K562 (cell line): ENCODE data around the gene EGFR. TPM values are rescaled to one million over a fixed set of nuclear protein-coding genes. Genes with fewer than 3 reads are reported as not detected.

Source experiments
- ATAC-seq: fragments of 200-7000 bp; cut with Tn5 transposase; 3 replicates; pipeline ENCODE4 v1.9.1; 2020; ENCODE audit warnings: moderate library complexity
- BruUV-seq: library from RNA; stranded (reverse); fragments of 400-500 nt; replicated peaks from 2 replicates; lab custom pipeline; 2021; lab: Mats Ljungman, UMichigan
- CTCF ChIA-PET: fragments of 300-600 bp; formaldehyde crosslinking; extraction: SDS; loops from one replicate; lab custom pipeline; 2021; ENCODE audit warnings: low intra/inter-chr PET ratio; lab: Yijun Ruan, JAX
- POLR2A ChIA-PET: fragments of 300-600, 350-650 bp; sonication (Branson Sonifier 250); formaldehyde crosslinking; extraction: SDS; loops from one replicate; lab custom pipeline; 2021; ENCODE audit warnings: antibody characterized with exemption, inconsistent platforms; lab: Yijun Ruan, JAX
- DNase-seq, 4 experiments: peaks; one replicate each; pipeline versions ENCODE4 v3.0.0 to v3.0.0-alpha.2; 2011 to 2018; ENCODE audit warnings: low spot score in 3 of 4, mixed read lengths in 3 of 4; ENCODE audit errors: extremely low read depth in 1 of 4
- FAIRE-seq: peaks from 2 replicates; lab custom pipeline; 2011; peaks lifted over from hg19 to GRCh38; lab: Jason Lieb, UNC
- H2AFZ ChIP-seq: 2 replicates; pipeline ENCODE4 v1.6.0; 2011; ENCODE audit warnings: low read depth, low read length, control low read depth, inconsistent platforms
- H3K27ac ChIP-seq: fragments of 200-600 bp; 3 replicates; pipeline ENCODE4 v1.8.0; 2011; ENCODE audit warnings: low read depth, mild to moderate bottlenecking, control low read depth, inconsistent platforms, low read length, moderate library complexity, mixed read lengths; ENCODE audit errors: extremely low read depth
- H3K27me3 ChIP-seq, 2 experiments: fragments of 300-600 bp in 1 of 2; 2 replicates in 1 of 2; 3 replicates in 1 of 2; pipeline versions ENCODE4 v1.6.0 to v1.8.0; 2011; ENCODE audit warnings: inconsistent platforms in 2 of 2, low read length in 2 of 2, mild to moderate bottlenecking in 1 of 2, mixed read lengths in 1 of 2, moderate library complexity in 1 of 2; ENCODE audit not compliant: control insufficient read depth in 2 of 2, insufficient read depth in 2 of 2
- H3K36me3 ChIP-seq: fragments of 300-600 bp; 3 replicates; pipeline ENCODE4 v1.8.0; 2011; ENCODE audit warnings: mild to moderate bottlenecking, low read length, inconsistent platforms; ENCODE audit not compliant: control insufficient read depth, insufficient read depth
- H3K4me1 ChIP-seq, 2 experiments: fragments of 200-600 bp in 1 of 2; replicated peaks in 1 of 2; 2 replicates in 1 of 2; 3 replicates in 1 of 2; pipeline versions ENCODE4 v1.5.1 to v1.8.0; 2011; ENCODE audit warnings: inconsistent platforms in 2 of 2, low read length in 2 of 2, mild to moderate bottlenecking in 1 of 2, mixed read lengths in 1 of 2, moderate library complexity in 1 of 2; ENCODE audit not compliant: control insufficient read depth in 2 of 2, insufficient read depth in 2 of 2
- H3K4me2 ChIP-seq: 2 replicates; pipeline ENCODE4 v1.6.1; 2011; ENCODE audit warnings: low read length, control low read depth, inconsistent platforms, mixed read lengths; ENCODE audit not compliant: insufficient read depth
- H3K4me3 ChIP-seq: fragments of 200-600 bp; sonication (generic), shearing (Covaris generic); 2 replicates; pipeline ENCODE4 v1.5.1; 2016; ENCODE audit warnings: control low read depth, inconsistent platforms
- H3K79me2 ChIP-seq: fragments of 200-600 bp; 3 replicates; pipeline ENCODE4 v1.8.0; 2011; ENCODE audit warnings: low read length, inconsistent platforms; ENCODE audit not compliant: control insufficient read depth, insufficient read depth
- H3K9ac ChIP-seq, 2 experiments: 2 replicates each; pipeline versions ENCODE4 v1.6.0 to v1.6.1; 2011; ENCODE audit warnings: low read depth in 2 of 2, low read length in 2 of 2, control low read depth in 1 of 2, inconsistent platforms in 1 of 2, mild to moderate bottlenecking in 1 of 2, mixed read lengths in 1 of 2; ENCODE audit not compliant: insufficient read depth in 1 of 2
- H3K9me1 ChIP-seq: one replicate; pipeline ENCODE4 v1.6.0; 2011; ENCODE audit warnings: inconsistent platforms, mild to moderate bottlenecking, low read length, moderate library complexity; ENCODE audit not compliant: control insufficient read depth, insufficient read depth
- H3K9me3 ChIP-seq: replicated peaks from 2 replicates; pipeline ENCODE4 v1.5.1; 2011; ENCODE audit warnings: low read depth, low read length, inconsistent platforms; ENCODE audit not compliant: control insufficient read depth, insufficient read depth
- H4K20me1 ChIP-seq: replicated peaks from 2 replicates; pipeline ENCODE4 v1.6.1; 2011; ENCODE audit warnings: low read length, inconsistent platforms, mixed read lengths; ENCODE audit not compliant: control insufficient read depth, insufficient read depth
- NFATC3 ChIP-seq: fragments of 450-650 bp; IDR thresholded peaks from 2 replicates; pipeline ENCODE4 v1.6.1; 2017; ENCODE audit warnings: mild to moderate bottlenecking
- PHF20 ChIP-seq: fragments of 450-650 bp; IDR thresholded peaks from 2 replicates; pipeline ENCODE4 v1.6.1; 2018; ENCODE audit not compliant: partially characterized antibody
- SIX5 ChIP-seq, 2 experiments: IDR thresholded peaks; 2 replicates each; pipeline ENCODE4 v1.6.1; 2011; ENCODE audit warnings: low read length in 2 of 2, borderline replicate concordance in 1 of 2, low read depth in 1 of 2, mild to moderate bottlenecking in 1 of 2, moderate library complexity in 1 of 2; ENCODE audit not compliant: insufficient read depth in 1 of 2
- SMAD2 ChIP-seq: fragments of 150-350 bp; IDR thresholded peaks from 2 replicates; pipeline ENCODE4 v1.6.1; 2014; ENCODE audit warnings: low read depth, mild to moderate bottlenecking, low read length
- SUPT5H ChIP-seq: fragments of 450-650 bp; IDR thresholded peaks from 2 replicates; pipeline ENCODE4 v1.6.1; 2016
- ZNF75A ChIP-seq: fragments of 450-650 bp; formaldehyde crosslinking; IDR thresholded peaks from 2 replicates; pipeline ENCODE4 v1.4.0; 2020; ENCODE audit warnings: mild to moderate bottlenecking
- ZNF830 ChIP-seq: fragments of 250-450 bp; sonication (Bioruptor Pico); IDR thresholded peaks from 2 replicates; pipeline ENCODE4 v1.5.0; 2021; ENCODE audit warnings: mild to moderate bottlenecking
- WGBS: fragments of 100-300 bp; shearing (Covaris generic); methylation state at CpG from one replicate; pipeline ENCODE4 v1.1.6; 2016; ENCODE audit warnings: low coverage, mixed read lengths; ENCODE audit not compliant: insufficient coverage; ENCODE audit errors: missing lambda C conversion rate; 5-methylcytosine and 5-hydroxymethylcytosine counted together
- in situ Hi-C: fragments of 300-500 bp; cut with MboI; formaldehyde crosslinking; loops from 4 replicates; pipeline ENCODE4 v1.15.0; 2018; ENCODE audit warnings: inconsistent platforms, mixed read lengths
- intact Hi-C: fragments of 100-400 bp; cut with micrococcal nuclease; formaldehyde crosslinking; loops from 2 replicates; pipeline ENCODE4 v1.14.2; 2022
- polyA plus RNA-seq, 8 experiments: library from polyadenylated mRNA; depleted of rRNA in 4 of 8; stranded (reverse) in 5 of 8; unstranded in 3 of 8; fragments of >200 nt; fragmentation: Nextera tagmentation in 2 of 8; fragmentation: Illumina TruSeq in 1 of 8; extraction: Ambion mirVana in 2 of 8; extraction: Trizol in 1 of 8; gene quantifications; 2 replicates each; pipeline versions ENCODE4 v1.2.1 to v1.2.3, GENCODE V29; 2011 to 2014; ENCODE audit warnings: inconsistent platforms in 1 of 8, missing spikeins in 1 of 8
- total RNA-seq, 7 experiments: library from RNA; depleted of rRNA in 6 of 7; stranded (reverse); fragments of >200 nt in 6 of 7; fragmentation: Illumina TruSeq in 2 of 7; extraction: Trizol in 2 of 7; gene quantifications; 2 replicates each; pipeline versions ENCODE4 v1.2.1 to v1.2.3, GENCODE V29; 2011 to 2021; ENCODE audit warnings: low replicate concordance in 1 of 7
- TF ChIP-seq, protein P1 (sequence below): IDR thresholded peaks from 3 replicates; pipeline ENCODE4 v1.6.1; 2011; ENCODE audit warnings: borderline replicate concordance, mild to moderate bottlenecking; ENCODE audit not compliant: insufficient read length, insufficient read depth

Gene EGFR
- total and polyA plus RNA-seq, 9 of the 15 experiments (the other 6 are each of a cell fraction or from before 2014, with no cell fraction given) = 0.13 TPM; not detected in 8

DNA sequence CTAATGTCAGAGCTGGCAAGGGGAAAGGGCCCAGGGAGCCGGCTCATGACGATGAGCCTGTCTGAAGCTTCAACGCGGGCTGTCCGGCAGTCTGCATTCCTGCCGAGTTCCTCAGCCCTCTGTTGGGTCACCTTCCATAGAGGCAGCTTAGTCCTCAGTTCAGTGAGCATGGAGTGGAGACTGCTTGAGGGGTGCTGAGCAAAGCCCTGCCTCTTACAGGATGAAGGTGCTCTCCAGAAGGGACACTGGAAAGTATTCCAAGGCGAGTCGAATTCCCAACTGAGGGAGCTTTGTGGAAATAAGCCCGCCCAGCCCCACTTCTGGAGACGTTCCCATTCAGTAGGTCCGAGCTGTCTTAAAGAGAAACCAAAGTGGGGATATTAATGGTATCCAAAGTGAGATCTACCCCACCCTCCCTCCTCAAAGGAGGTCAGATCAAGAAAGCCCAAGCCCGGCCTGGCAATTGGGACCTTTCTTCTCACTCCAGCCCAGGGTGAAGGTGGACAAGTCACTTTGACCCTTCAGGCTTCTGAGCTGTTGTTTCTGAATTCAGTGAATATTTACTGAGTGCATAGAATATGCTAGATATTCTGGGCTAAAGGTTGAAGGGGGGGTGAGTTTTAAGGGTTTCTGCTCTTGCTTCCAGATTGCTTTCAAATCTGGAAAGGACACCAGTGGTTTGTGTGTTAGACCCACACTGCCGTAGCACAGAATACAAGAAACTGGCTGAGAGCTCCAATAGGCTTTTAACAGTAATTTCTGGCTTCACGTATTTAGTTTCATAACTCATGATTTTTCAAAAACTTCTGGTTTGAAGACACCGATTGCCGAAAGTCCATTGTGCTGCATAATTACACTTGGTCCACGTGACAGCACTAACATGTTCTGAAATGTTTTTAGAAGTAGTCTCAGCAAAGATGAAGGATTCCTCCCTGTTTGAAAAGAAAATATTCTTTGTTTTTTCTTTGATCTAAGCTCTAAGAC lies 3.5 kb downstream of the EGFR start:
- TF ChIP-seq PHF20 (no peak), SMAD2 (no peak), NFATC3 (no peak), ZNF75A (CRISPR knock-in tag) (no peak), SIX5 (IDR thresholded peaks at IDR 0.05; ENCODE audit: borderline replicate concordance in 1 of 2, insufficient read depth in 1 of 2, low read depth in 1 of 2, low read length in 2 of 2) (no peak), ZNF830 (no peak), SUPT5H (no peak)
- TF ChIP-seq, protein P1, sequence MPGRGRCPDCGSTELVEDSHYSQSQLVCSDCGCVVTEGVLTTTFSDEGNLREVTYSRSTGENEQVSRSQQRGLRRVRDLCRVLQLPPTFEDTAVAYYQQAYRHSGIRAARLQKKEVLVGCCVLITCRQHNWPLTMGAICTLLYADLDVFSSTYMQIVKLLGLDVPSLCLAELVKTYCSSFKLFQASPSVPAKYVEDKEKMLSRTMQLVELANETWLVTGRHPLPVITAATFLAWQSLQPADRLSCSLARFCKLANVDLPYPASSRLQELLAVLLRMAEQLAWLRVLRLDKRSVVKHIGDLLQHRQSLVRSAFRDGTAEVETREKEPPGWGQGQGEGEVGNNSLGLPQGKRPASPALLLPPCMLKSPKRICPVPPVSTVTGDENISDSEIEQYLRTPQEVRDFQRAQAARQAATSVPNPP = no peak
- intact Hi-C loops = no loop called here
- POLR2A ChIA-PET = interaction anchor here (1.0 kb wide), 1 partner anchor 55 kb away, joined by 3 read pairs; no protein-coding TSS in a partner anchor
- Histone ChIP-seq H3K27ac (no peak overlapping the region), H3K9me1 (no peaks in the 10 kb centered on the region), H3K9ac (no peak overlapping the region), H3K4me3 (no peak overlapping the region), H3K27me3 (peaks cover 2 to 34% of the 10 kb centered on the region in 2 experiments; a peak in 3 of 5 replicates), H3K36me3 (no peaks in the 10 kb centered on the region), H2AFZ (no peak overlapping the region), H3K4me2 (no peak overlapping the region), H3K79me2 (no peaks in the 10 kb centered on the region), H3K9me3 (no peaks in the 10 kb centered on the region), H3K4me1 (no peaks in the 10 kb centered on the region), H4K20me1 (no peaks in the 10 kb centered on the region)
- ATAC-seq (no peak), DNase-seq (no peak), FAIRE-seq (no peak)
- CTCF ChIA-PET = no interaction called here
- in situ Hi-C loops = no loop called here
- under 1% methylated on average over 17 of the region's 17 CpGs for WGBS
- BruUV-seq = no TSS peak
